HL-60/S4 treated with retinoic acid at 250 ng/mL for 4 days and 3 days (cell line): ENCODE data around the gene PTPRD.

Source experiments
- in situ Hi-C: fragments of 300-500 bp; cut with MboI; formaldehyde crosslinking; loops from 2 replicates; pipeline ENCODE4 v1.7.0; 2022; ENCODE audit warnings: low sequenced_read_pairs

PTPRD gene

DNA sequence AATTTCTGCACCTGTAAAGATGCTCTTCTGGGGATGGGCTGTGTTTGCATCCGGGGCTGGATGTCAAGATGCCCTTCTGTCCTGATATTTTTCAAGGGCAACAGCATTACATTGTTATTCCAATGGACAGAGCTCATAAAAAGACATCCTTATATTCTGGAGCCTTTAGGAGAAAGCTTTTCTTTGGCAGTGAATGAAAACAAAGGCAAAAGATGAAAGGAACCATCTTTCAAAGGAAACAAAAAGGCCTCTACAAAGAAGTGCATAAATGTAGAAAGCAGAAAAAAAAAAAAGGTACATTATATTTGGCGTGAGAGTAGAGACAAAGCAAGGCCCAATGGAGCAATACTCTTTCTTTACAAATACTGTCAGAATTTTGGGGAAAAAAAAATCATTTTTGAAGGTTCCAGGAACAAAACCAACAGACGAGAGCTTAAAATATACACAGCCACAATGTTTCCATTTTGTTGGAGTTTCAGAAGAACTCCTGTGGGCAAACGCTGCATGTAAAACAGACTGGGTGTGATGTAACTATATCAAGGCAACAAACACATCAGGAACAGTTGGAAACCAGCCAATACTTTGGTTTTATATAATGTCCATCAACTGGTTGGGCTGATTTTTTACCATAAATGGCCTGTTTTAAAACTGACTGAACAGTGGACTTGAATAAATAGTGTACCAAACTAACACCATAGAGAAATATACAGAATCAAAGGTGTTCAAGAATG lies 1927.7 kb downstream of the PTPRD start:
- in situ Hi-C loops, result no loop called here

DNA sequence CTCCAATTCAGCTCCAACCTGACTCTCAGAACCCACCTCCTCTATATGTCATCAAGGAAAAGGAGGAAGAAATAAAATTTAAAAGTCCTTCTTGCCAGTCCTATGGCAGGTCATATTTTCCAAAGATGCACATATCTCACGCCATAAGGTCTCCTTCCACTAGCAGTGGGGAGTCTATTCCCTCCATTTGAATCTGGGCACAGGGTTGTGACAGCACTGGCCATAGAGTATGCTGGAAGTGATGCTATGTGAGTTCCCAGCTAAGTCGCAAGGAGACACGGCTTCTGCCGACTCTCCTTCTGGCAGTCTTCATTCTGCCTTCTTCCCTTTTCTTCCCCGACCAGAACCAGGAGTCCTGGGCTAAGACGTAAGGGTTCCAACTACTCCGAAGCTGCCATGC lies 1929.3 kb downstream of the PTPRD start:
- in situ Hi-C loops, result no loop called here

DNA sequence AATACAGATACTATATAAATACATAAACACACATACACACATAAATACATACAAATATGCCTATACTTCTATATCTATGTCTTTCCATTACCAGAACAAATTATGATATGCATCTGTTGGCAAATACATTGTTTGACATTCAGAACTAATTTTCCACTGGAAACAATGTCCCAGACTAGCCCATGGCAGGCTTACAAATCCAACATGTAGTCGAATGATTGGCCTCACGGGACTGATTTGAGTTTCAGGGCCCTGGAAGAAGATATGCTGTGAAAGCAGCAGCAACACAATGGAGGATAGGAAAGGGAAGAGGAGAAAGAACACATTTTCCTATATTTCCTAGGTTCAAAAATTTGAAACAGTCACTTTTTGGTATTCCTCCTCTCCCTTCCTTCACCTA lies 1932.1 kb downstream of the PTPRD start:
- in situ Hi-C loops, result no loop called here

- in situ Hi-C loops, result no loop called here
These were observed 1932.6 kb downstream of the PTPRD start for GRCh38 chr9:8680157-8680556.

GRCh38 chr9:8679371-8679822 lies 1933.4 kb downstream of the PTPRD start:
- in situ Hi-C loops, result no loop called here

GRCh38 chr9:8677741-8678140 lies 1935.1 kb downstream of the PTPRD start:
- in situ Hi-C loops, result no loop called here

DNA sequence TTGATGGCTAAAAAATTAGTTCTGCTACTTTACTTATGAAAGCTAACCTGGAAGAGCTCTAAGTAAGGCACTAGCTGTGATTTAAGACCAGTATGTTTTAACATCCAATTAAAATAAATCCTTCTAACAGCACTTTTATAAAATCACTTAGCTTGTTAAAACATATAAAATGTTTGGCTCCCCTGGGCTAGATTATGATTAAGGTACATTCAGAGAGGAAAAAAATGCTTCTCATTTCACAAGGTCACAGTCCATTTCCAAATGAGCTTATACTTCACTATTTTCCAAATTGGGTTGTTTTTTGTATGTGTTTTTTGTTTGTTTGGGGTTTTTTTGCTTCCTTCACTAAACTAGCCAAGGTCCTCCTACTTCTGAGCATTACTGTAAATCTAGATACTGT lies 1938.3 kb downstream of the PTPRD start:
- in situ Hi-C loops, result no loop called here

- in situ Hi-C loops, result no loop called here
These were observed 1939.0 kb downstream of the PTPRD start for GRCh38 chr9:8673830-8674229.

GRCh38 chr9:8670751-8671150 lies 1942.1 kb downstream of the PTPRD start:
- in situ Hi-C loops, result no loop called here

GRCh38 chr9:8668751-8669150 lies 1944.1 kb downstream of the PTPRD start:
- in situ Hi-C loops, result no loop called here

GRCh38 chr9:8668231-8668630 lies 1944.6 kb downstream of the PTPRD start:
- in situ Hi-C loops, result no loop called here

DNA sequence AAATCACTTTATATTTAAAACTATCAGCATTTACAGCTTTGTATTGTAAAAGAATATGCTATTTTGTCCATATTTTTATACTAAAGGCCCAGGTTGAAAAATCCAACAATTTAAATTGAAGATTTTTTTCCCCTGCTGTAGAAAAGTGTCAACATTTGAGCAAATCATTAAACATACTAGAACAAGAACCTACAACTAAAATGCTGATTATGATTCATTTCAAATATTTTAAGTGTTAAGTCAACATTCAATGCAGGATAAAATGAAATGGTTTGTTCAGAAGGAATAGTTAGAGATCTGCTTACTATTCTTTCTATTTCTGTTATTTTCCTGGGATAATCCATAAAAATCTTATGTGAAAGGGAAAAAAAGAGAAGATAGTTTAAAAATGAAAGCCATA lies 1946.7 kb downstream of the PTPRD start:
- in situ Hi-C loops, result no loop called here

GRCh38 chr9:8660383-8660782 lies 1952.4 kb downstream of the PTPRD start:
- in situ Hi-C loops, result no loop called here

DNA sequence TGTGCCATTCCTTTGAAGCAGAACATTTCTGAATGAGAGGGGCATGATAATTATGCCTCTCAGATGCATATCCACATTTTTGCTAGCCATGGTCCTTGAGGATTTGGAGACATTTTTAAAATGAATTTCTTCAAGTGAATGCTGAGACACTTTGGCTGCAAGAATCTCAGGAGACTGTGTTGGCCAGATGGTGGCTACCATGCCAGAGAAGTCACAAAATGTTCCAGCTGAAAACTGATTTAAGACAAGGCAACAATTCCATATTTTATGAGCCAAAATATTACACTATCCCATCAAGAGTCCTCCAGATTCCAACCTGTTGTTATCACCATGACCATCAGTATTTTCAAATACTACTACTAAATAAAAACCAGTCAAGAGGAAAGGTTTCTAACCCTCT lies 1953.7 kb downstream of the PTPRD start:
- in situ Hi-C loops, result no loop called here

- in situ Hi-C loops, result no loop called here
These were observed 1957.7 kb downstream of the PTPRD start for GRCh38 chr9:8655071-8655470.

- in situ Hi-C loops, result no loop called here
These were observed 1958.9 kb downstream of the PTPRD start for GRCh38 chr9:8653855-8654254.

- in situ Hi-C loops, result no loop called here
These were observed 1959.7 kb downstream of the PTPRD start for GRCh38 chr9:8653111-8653510.

DNA sequence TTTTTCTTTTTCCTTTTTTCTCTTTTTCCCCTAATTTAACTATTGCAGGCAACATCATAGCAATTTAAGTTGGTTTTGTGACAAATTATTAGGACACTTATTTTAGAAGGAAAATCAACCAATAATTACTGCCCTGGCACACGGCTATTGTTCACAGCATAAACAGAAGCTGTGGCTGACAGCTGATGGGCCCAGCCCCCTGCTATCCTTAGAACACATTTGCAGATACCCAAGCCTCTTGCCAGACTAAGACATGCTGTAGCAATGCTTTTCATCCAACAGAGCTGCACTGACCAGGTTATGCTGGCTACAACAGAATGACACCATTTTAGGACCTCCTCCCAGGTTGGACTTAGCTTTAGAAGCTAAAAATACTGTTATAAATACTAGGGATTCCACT lies 1960.5 kb downstream of the PTPRD start:
- in situ Hi-C loops, result no loop called here

GRCh38 chr9:8651846-8652215 lies 1961.0 kb downstream of the PTPRD start:
- in situ Hi-C loops, result no loop called here

GRCh38 chr9:8651070-8651845 lies 1961.5 kb downstream of the PTPRD start:
- in situ Hi-C loops, result no loop called here

DNA sequence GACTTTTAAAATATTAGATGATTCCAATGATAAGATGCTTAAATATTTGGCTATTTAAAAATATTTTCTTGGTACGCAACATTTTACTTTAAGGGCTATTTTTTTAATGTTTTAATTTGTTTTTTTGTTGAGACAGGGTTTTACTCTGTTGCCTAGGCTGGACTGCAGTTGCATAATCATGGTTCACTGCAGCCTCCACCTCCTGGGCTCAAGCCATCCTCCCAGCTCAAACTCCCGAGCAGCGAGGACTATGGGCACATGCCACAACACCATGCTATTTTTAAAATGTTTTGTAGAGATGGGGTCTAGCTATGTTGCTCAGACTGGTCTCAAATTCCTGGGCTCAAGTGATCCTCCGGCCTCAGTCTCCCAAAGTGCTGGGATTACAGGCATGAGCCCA lies 1963.0 kb downstream of the PTPRD start:
- in situ Hi-C loops, result no loop called here

DNA sequence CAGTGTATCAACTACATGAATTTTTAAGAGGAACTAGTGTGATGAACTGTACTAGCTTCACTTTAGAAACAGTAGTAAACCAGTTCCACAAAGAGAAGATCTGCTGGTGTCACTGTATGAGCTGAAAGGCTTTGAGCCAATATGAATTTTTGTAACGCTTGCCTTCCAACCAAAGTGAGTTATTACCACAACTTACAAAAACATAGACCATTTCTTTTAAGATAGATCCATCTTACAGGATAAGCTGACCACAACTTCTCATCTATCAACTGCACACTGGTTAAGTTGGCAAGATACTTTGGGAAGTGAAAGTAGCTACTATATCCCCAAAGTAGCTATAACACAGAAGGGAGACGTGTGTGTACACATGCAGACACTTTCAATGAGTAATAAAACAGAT lies 1963.6 kb downstream of the PTPRD start:
- in situ Hi-C loops, result no loop called here
